ENCODE data around the gene CRTC1. TPM values are rescaled to one million over a fixed set of nuclear protein-coding genes. Genes with fewer than 3 reads are reported as not detected.
A peak's percentile ranks its signal among the peaks of the same experiment; 100 is the strongest.
"Not testable (repeated sequence)": the region's sequence is repeated elsewhere in the genome, so short reads cannot be mapped to it uniquely, and the experiment has no call there.

CRTC1 gene
- total RNA-seq, 2 experiments from 2014 or later, result 5.6 to 6.3 TPM

GRCh38 chr19:18815673-18816072 is 132.2 kb downstream of the CRTC1 start:
- H3K36me3 Mint-ChIP-seq, result no peaks in the 10 kb centered on the region

DNA sequence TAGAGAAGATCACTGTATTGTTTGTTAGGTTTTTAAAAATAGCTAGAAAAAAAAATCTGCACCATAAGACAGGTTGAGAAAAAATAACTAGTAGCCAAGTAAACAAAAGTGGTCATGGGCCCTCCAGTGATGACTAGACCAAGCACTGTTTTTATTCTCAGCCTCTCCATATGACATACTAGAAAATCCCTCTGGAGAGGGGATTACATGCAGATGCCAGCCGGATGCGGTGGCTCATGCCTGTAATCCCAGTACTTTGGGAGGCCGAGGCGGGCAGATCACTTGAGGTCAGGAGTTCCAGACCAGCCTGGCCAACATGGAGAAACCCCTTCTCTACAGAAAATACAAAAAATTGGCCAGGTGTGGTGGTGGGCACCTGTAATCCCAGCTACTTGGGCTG is 133.2 kb downstream of the CRTC1 start:
- CTCF ChIA-PET; H3K27me3 Mint-ChIP-seq; H3K4me3 Mint-ChIP-seq; DNase-seq; intact Hi-C loops (cut with micrococcal nuclease); POLR2A ChIA-PET; H3K27ac Mint-ChIP-seq; H3K4me1 Mint-ChIP-seq (ENCODE audit: low read depth); H3K9me3 Mint-ChIP-seq; H3K36me3 Mint-ChIP-seq: not testable (repeated sequence)

More at GRCh38 chr19:18815673-18816072, 132.2 kb downstream of the CRTC1 start:
- Mint-ChIP-seq H3K4me3 (no peak overlapping the region), H3K27ac (no peak overlapping the region), H3K27me3 (no peaks in the 10 kb centered on the region), H3K9me3 (no peaks in the 10 kb centered on the region), H3K4me1 (ENCODE audit: low read depth) (no peaks in the 10 kb centered on the region)
- no peak for DNase-seq
- CTCF ChIA-PET, result interaction anchor here (0.6 kb wide), 1 partner anchor 33 kb away, joined by 3 read pairs; no protein-coding TSS in a partner anchor
- POLR2A ChIA-PET, result interaction anchor here (0.7 kb wide), 1 partner anchor 182 kb away, joined by 3 read pairs; no protein-coding TSS in a partner anchor
- intact Hi-C loops (cut with micrococcal nuclease), result no loop called here

DNA sequence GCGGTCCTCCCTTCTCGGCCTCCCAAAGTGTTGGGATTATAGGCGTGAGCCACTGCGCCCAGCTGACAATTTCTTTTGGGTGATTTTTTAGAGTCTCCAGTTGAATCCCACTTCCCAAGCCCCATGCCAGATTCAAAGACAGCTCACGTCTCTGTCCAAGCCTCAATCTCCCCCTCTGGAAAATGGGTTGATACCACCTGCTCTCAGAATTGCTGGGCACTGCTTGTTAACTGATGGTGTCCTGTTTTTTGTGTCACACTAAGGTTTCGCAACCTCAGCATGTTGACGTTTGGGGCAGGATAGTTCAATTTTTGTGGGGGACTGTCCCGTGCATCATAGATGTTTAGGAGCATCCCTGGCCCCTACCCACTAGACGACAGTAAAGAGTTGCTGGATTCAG is 134.1 kb downstream of the CRTC1 start:
- Mint-ChIP-seq H3K4me3 (no peak overlapping the region), H3K4me1 (ENCODE audit: low read depth) (no peaks in the 10 kb centered on the region), H3K36me3 (no peaks in the 10 kb centered on the region), H3K27ac (no peak overlapping the region), H3K9me3 (no peaks in the 10 kb centered on the region), H3K27me3 (no peaks in the 10 kb centered on the region)
- intact Hi-C loops (cut with micrococcal nuclease), result no loop called here
- ChIA-PET CTCF (no interaction called here), POLR2A (no interaction called here)
- no peak for DNase-seq

GRCh38 chr19:18828786-18829185 is 145.3 kb downstream of the CRTC1 start:
- Mint-ChIP-seq H3K4me1 (ENCODE audit: low read depth) (peaks cover 5% of the 10 kb centered on the region), H3K4me3 (no peak overlapping the region), H3K27me3 (no peaks in the 10 kb centered on the region), H3K9me3 (peaks cover 4% of the 10 kb centered on the region), H3K27ac (no peak overlapping the region), H3K36me3 (peaks cover 8% of the 10 kb centered on the region)
- ChIA-PET CTCF (interaction anchor here (0.6 to 14.0 kb wide), 4 partner anchors 10 to 69 kb away, joined by 3 to 135 read pairs (median 4); no protein-coding TSS in a partner anchor), POLR2A (interaction anchor here (0.7 kb wide), 1 partner anchor 13 kb away, joined by 3 read pairs; no protein-coding TSS in a partner anchor)
- DNase-seq, result no peak
- intact Hi-C loops (cut with micrococcal nuclease), result no loop called here

GRCh38 chr19:18830488-18830887 is 147.0 kb downstream of the CRTC1 start:
- Mint-ChIP-seq H3K9me3 (peaks cover 4% of the 10 kb centered on the region), H3K36me3 (peaks cover 20% of the 10 kb centered on the region), H3K4me3 (no peak overlapping the region), H3K27ac (no peak overlapping the region), H3K4me1 (ENCODE audit: low read depth) (peaks cover 20% of the 10 kb centered on the region), H3K27me3 (no peaks in the 10 kb centered on the region)
- CTCF ChIA-PET, result interaction anchor here (1.8 to 14.0 kb wide), 3 partner anchors 15 to 242 kb away, joined by 5 to 135 read pairs (median 5); partner anchors contain the start of gene REX1BD
- intact Hi-C loops (cut with micrococcal nuclease), result loop anchor here (5.0 kb wide), 4 partner anchors 87 to 243 kb away; partner anchors contain the start of genes COPE, CRTC1, DDX49 and KLHL26
- POLR2A ChIA-PET, result interaction anchor here (3.5 kb wide), 1 partner anchor 15 kb away, joined by 53 read pairs; no protein-coding TSS in a partner anchor
- no peak for DNase-seq

- Mint-ChIP-seq H3K27me3 (no peaks in the 10 kb centered on the region), H3K4me3 (peak within 1 kb of the TSS; percentile 96), H3K9me3 (peaks cover 4% of the 10 kb centered on the region), H3K27ac (peak within 1 kb of the TSS; percentile 93), H3K4me1 (ENCODE audit: low read depth) (peaks cover 31% of the 10 kb centered on the region), H3K36me3 (peaks cover 31% of the 10 kb centered on the region)
- peak; percentile 96 for DNase-seq
- intact Hi-C loops (cut with micrococcal nuclease), result loop anchor here (5.0 kb wide), 4 partner anchors 86 to 244 kb away; partner anchors contain the start of genes COPE, CRTC1, DDX49 and KLHL26
- POLR2A ChIA-PET, result interaction anchor here (0.8 to 3.5 kb wide), 8 partner anchors 13 to 353 kb away, joined by 3 to 53 read pairs (median 4); partner anchors contain the start of genes COPE, DDX49 and REX1BD
- CTCF ChIA-PET, result interaction anchor here (0.8 to 14.0 kb wide), 12 partner anchors 10 to 244 kb away, joined by 3 to 135 read pairs (median 4); partner anchors contain the start of gene REX1BD
Measured at GRCh38 chr19:18831524-18832305, 148.2 kb downstream of the CRTC1 start, which contains the start of gene UPF1. Gene UPF1, plus strand, starts transcription at chr19:18831959. Its CDS starts 251 bp downstream, at chr19:18832210.

Other genes starting within 250 kb of the CRTC1 start
- 10 to 100 TPM; 19.3 to 20.0 TPM for gene ISYNA1, start 245.5 kb upstream of the CRTC1 start, total RNA-seq
- gene ELL, start 161.6 kb upstream of the CRTC1 start, total RNA-seq, result 10 to 100 TPM; 24.7 to 29.7 TPM
- 100 to 1,000 TPM; 232 to 236 TPM for gene FKBP8, start 140.1 kb upstream of the CRTC1 start, total RNA-seq
- 100 to 1,000 TPM; 112 to 114 TPM for gene KXD1, start 125.8 kb upstream of the CRTC1 start, total RNA-seq
- gene UBA52, start 111.8 kb upstream of the CRTC1 start, total RNA-seq, result 1,000 to 10,000 TPM; 1,569 to 1,601 TPM
- 10 to 100 TPM; 97.6 to 99.3 TPM for gene REX1BD, start 94.9 kb upstream of the CRTC1 start, total RNA-seq
- not detected for gene CRLF1, start 76.9 kb upstream of the CRTC1 start, total RNA-seq
- under 1 TPM; 0.24 to 0.40 TPM for gene TMEM59L, start 70.8 kb upstream of the CRTC1 start, total RNA-seq
- gene KLHL26, start 46.7 kb upstream of the CRTC1 start, total RNA-seq, result 10 to 100 TPM; 10.7 to 11.0 TPM
- gene COMP, start 107.6 kb downstream of the CRTC1 start, total RNA-seq, result not detected
- gene UPF1, start 148.3 kb downstream of the CRTC1 start, total RNA-seq, result 10 to 100 TPM; 71.7 to 77.2 TPM
- gene CERS1, start 212.5 kb downstream of the CRTC1 start, total RNA-seq, result not detected
- 100 to 1,000 TPM; 217 to 220 TPM for gene COPE, start 235.7 kb downstream of the CRTC1 start, total RNA-seq
- gene DDX49, start 236.0 kb downstream of the CRTC1 start, total RNA-seq, result 10 to 100 TPM; 37.7 to 46.3 TPM

Measured in activated CD4-positive, alpha-beta memory T cell treated with anti-CD3 and anti-CD28 coated beads for 36 hours (primary cell).